Stomach (tissue), 9 donors: Measurements from ENCODE around the gene CIT. TPM values are rescaled to one million over a fixed set of nuclear protein-coding genes. Genes with fewer than 3 reads are reported as not detected.
"Not testable (repeated sequence)": the region's sequence is repeated elsewhere in the genome, so short reads cannot be mapped to it uniquely, and the experiment has no call there.

Source experiments
- DNase-seq, 2 donors: peaks; one replicate each; pipeline versions ENCODE4 v3.0.0 to v3.0.0-alpha.2; 2013 to 2019
- H3K27ac ChIP-seq, 5 donors: fragments of 200-600 bp in 4 of 5; sonication (generic) in 4 of 5; one replicate each; pipeline ENCODE4 v1.5.1; 2013 to 2019; ENCODE audit warnings: mild to moderate bottlenecking in 1 of 5, moderate library complexity in 1 of 5
- H3K27me3 ChIP-seq, 3 donors: fragments of 200-600 bp; sonication (generic); one replicate each; pipeline ENCODE4 v1.5.1; 2017 to 2019; ENCODE audit warnings: mixed run types in 1 of 3
- H3K36me3 ChIP-seq, 4 donors: fragments of 200-600 bp; sonication (generic); 1 replicate in 3 of 4; 2 replicates in 1 of 4; pipeline ENCODE4 v1.5.1; 2016 to 2019
- H3K4me1 ChIP-seq, 4 donors: fragments of 200-600 bp; sonication (generic); one replicate each; pipeline ENCODE4 v1.5.1; 2016 to 2019
- H3K4me3 ChIP-seq, 4 donors: fragments of 200-600 bp; sonication (generic) in 3 of 4; one replicate each; pipeline ENCODE4 v1.5.1; 2016 to 2019; ENCODE audit warnings: mild to moderate bottlenecking in 1 of 4
- H3K9me3 ChIP-seq, 4 donors: fragments of 200-600 bp; sonication (generic); one replicate each; pipeline ENCODE4 v1.5.1; 2016 to 2019
- EP300 ChIP-seq: sonication (generic); formaldehyde crosslinking; IDR thresholded peaks from one replicate; pipeline ENCODE4 v1.6.1; 2017; ENCODE audit warnings: antibody characterized with exemption
- POLR2A ChIP-seq, 4 donors: fragments of 450-650 bp; IDR thresholded peaks; one replicate each; pipeline ENCODE4 v1.6.1; 2016; ENCODE audit warnings: antibody characterized with exemption in 4 of 4, control low read depth in 2 of 4, mild to moderate bottlenecking in 1 of 4, moderate library complexity in 1 of 4
- POLR2AphosphoS5 ChIP-seq, 3 donors: sonication (generic); formaldehyde crosslinking; IDR thresholded peaks; one replicate each; pipeline ENCODE4 v1.6.1; 2016; ENCODE audit warnings: antibody characterized with exemption in 3 of 3
- WGBS, 5 donors: extraction: QIAGEN DNeasy Blood & Tissue Kit in 3 of 5; methylation state at CpG; one replicate each; pipeline versions ENCODE4 v1.1.5 to v1.1.7; 2013 to 2018; 5-methylcytosine and 5-hydroxymethylcytosine counted together
- intact Hi-C: fragments of 100-400 bp; cut with DNase I; formaldehyde crosslinking; loops from one replicate; pipeline ENCODE4 v1.15.1; 2023; ENCODE audit warnings: low total_unique reads
- polyA plus RNA-seq, 3 donors: library from polyadenylated mRNA; stranded (reverse); fragments of 200-250 nt; gene quantifications; one replicate each; pipeline ENCODE4 v1.2.3, GENCODE V29; 2013
- total RNA-seq, 5 donors: library from RNA; depleted of rRNA; stranded (reverse); fragments of >200 nt; gene quantifications; one replicate each; pipeline versions ENCODE4 v1.1.0 to v1.2.3, GENCODE V29; 2014 to 2016
- TF ChIP-seq, protein P1 (sequence below), 7 experiments: fragments of 450-650 bp in 4 of 7; fragments of 200-600 bp in 3 of 7; sonication (generic) in 3 of 7; IDR thresholded peaks; one replicate each; pipeline ENCODE4 v1.5.1; 2016 to 2019; ENCODE audit warnings: antibody characterized with exemption in 7 of 7, control low read depth in 2 of 7, mild to moderate bottlenecking in 1 of 7
- donor health status: healthy with polysubstance abuse.
- donor health status: Bipolar disorder and iron deficiency.
- donor health status: healthy.

Gene CIT
- total and polyA plus RNA-seq, 8 donors = 2.8 to 164 (median 21.0) TPM

DNA sequence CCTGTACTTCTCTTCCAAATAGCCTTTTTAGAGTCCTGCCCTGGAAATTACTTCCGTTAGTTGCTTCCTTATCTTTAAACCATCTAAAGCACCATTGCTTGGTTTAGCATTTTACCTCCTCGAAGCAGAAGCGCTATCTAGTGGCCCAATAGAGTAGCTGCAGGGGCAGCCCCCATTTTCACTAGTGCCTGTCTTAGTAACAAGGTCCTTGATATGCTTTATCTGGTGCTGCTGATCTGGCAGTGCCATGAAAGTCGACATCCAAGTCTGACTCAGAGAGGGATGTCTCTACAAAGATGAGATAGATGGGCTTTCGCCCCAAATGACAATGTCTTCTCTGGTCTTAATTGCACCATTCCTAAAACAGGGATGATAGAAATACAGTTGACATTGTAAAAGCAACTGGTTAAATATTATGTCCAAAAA is 25.0 kb upstream of the CIT start:
- Histone ChIP-seq H3K9me3 (no peaks in the 10 kb centered on the region), H3K27ac (no peak overlapping the region), H3K4me1 (no peaks in the 10 kb centered on the region), H3K27me3 (no peaks in the 10 kb centered on the region), H3K36me3 (no peaks in the 10 kb centered on the region), H3K4me3 (no peak overlapping the region)
- DNase-seq = peak; percentile 66 to 78
- intact Hi-C loops = no loop called here
- 0 to 1% (median 0%) methylated on average over 5 of the region's 5 CpGs for WGBS, 5 donors
- TF ChIP-seq POLR2AphosphoS5 (IDR thresholded peaks at IDR 0.05) (no peak), POLR2A (IDR thresholded peaks at IDR 0.05) (no peak), EP300 (no peak)
- TF ChIP-seq, protein P1, sequence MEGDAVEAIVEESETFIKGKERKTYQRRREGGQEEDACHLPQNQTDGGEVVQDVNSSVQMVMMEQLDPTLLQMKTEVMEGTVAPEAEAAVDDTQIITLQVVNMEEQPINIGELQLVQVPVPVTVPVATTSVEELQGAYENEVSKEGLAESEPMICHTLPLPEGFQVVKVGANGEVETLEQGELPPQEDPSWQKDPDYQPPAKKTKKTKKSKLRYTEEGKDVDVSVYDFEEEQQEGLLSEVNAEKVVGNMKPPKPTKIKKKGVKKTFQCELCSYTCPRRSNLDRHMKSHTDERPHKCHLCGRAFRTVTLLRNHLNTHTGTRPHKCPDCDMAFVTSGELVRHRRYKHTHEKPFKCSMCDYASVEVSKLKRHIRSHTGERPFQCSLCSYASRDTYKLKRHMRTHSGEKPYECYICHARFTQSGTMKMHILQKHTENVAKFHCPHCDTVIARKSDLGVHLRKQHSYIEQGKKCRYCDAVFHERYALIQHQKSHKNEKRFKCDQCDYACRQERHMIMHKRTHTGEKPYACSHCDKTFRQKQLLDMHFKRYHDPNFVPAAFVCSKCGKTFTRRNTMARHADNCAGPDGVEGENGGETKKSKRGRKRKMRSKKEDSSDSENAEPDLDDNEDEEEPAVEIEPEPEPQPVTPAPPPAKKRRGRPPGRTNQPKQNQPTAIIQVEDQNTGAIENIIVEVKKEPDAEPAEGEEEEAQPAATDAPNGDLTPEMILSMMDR (IDR thresholded peaks at IDR 0.05) = peak in 5 of 7 experiments; percentile 35 to 73 (median 69)

- intact Hi-C loops = no loop called here
- no peak overlapping the region for H3K27ac ChIP-seq
- H3K4me3 ChIP-seq = no peak overlapping the region
- no peaks in the 10 kb centered on the region for H3K27me3 ChIP-seq
- H3K4me1 ChIP-seq = no peaks in the 10 kb centered on the region
- no peak for DNase-seq
- TF ChIP-seq POLR2A (IDR thresholded peaks at IDR 0.05) (no peak), POLR2AphosphoS5 (IDR thresholded peaks at IDR 0.05) (no peak)
- TF ChIP-seq, protein P1 (IDR thresholded peaks at IDR 0.05) = no peak
- 61 to 71% (median 64%) methylated on average over 2 of the region's 2 CpGs for WGBS, 5 donors
- no peaks in the 10 kb centered on the region for H3K36me3 ChIP-seq
- H3K9me3 ChIP-seq = no peaks in the 10 kb centered on the region
Measured at GRCh38 chr12:119901670-119902069, 24.6 kb upstream of the CIT start.

- TF ChIP-seq, protein P1 (IDR thresholded peaks at IDR 0.05) = no peak
- TF ChIP-seq POLR2A (IDR thresholded peaks at IDR 0.05) = no peak
- no peak for TF ChIP-seq POLR2AphosphoS5 (IDR thresholded peaks at IDR 0.05)
- no peak for TF ChIP-seq EP300
- H3K9me3 ChIP-seq = peaks cover 0 to 8% (median 2%) of the 10 kb centered on the region in 4 donors
- no peak overlapping the region for H3K4me3 ChIP-seq
- no peaks in the 10 kb centered on the region for H3K27me3 ChIP-seq
- intact Hi-C loops = no loop called here
- no peaks in the 10 kb centered on the region for H3K36me3 ChIP-seq
- no peak overlapping the region for H3K27ac ChIP-seq
- 40 to 63% (median 45%) methylated on average over 1 of the region's 1 CpG for WGBS, 5 donors
- no peaks in the 10 kb centered on the region for H3K4me1 ChIP-seq
- DNase-seq = no peak
Measured at GRCh38 chr12:119894916-119895315, 17.8 kb upstream of the CIT start.

DNA sequence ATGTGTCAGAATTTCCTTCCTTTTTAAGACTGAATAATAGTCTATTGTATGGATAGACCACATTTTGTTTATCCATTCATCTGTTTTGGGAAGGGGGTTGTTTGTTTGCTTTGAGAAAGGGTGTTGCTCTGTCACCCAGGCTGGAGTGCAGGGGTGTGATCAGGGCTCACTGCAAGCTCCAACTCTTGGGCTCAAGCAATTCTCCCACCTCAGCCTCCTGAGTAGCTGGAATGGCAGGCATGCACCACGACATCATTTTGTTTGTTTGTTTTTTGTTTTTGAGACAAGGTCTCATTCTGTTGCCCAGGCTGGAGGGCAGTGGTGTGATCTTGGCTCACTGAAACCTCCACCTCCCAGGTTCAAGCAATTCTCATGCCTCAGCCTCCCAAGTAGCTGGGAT is 15.5 kb upstream of the CIT start:
- H3K4me3 ChIP-seq, H3K36me3 ChIP-seq, H3K4me1 ChIP-seq, H3K27me3 ChIP-seq, H3K27ac ChIP-seq, intact Hi-C loops, H3K9me3 ChIP-seq, DNase-seq: not testable (repeated sequence)
- 28 to 33% (median 30%) methylated on average over 1 of the region's 1 CpG for WGBS, 5 donors

- intact Hi-C loops = no loop called here
- Histone ChIP-seq H3K27ac (no peak overlapping the region), H3K9me3 (no peaks in the 10 kb centered on the region), H3K4me3 (no peak overlapping the region), H3K27me3 (no peaks in the 10 kb centered on the region), H3K4me1 (no peaks in the 10 kb centered on the region), H3K36me3 (no peaks in the 10 kb centered on the region)
- WGBS, 5 donors = 58 to 74% (median 63%) methylated on average over 3 of the region's 3 CpGs
- no peak for TF ChIP-seq POLR2A (IDR thresholded peaks at IDR 0.05)
- TF ChIP-seq, protein P1 (IDR thresholded peaks at IDR 0.05) = no peak
- DNase-seq = peak in 1 of 2 donors; percentile 8
Measured at GRCh38 chr12:119885549-119885948, 8.4 kb upstream of the CIT start.

- intact Hi-C loops, H3K9me3 ChIP-seq: not testable (repeated sequence)
- 78 to 90% (median 87%) methylated on average over 4 of the region's 4 CpGs for WGBS, 5 donors
Measured at GRCh38 chr12:119883791-119884190, 6.7 kb upstream of the CIT start.

More at GRCh38 chr12:119883791-119884190, 6.7 kb upstream of the CIT start:
- not testable (repeated sequence) for H3K36me3 ChIP-seq, H3K4me1 ChIP-seq, H3K4me3 ChIP-seq, DNase-seq, H3K27ac ChIP-seq, H3K27me3 ChIP-seq
